ENCODE measurements around the gene HDAC11. TPM values are rescaled to one million over a fixed set of nuclear protein-coding genes. Genes with fewer than 3 reads are reported as not detected.

HDAC11 gene
- total RNA-seq, 2 experiments from 2014 or later: 1.8 to 2.0 TPM

GRCh38 chr3:13462125-13462629 is 17.9 kb upstream of the HDAC11 start:
- Mint-ChIP-seq H3K36me3 (ENCODE audit: low read depth) (no peaks in the 10 kb centered on the region), H3K27ac (no peak overlapping the region), H3K9me3 (no peaks in the 10 kb centered on the region), H3K27me3 (peaks cover 1% of the 10 kb centered on the region), H3K4me1 (ENCODE audit: low read depth) (no peaks in the 10 kb centered on the region), H3K4me3 (no peak overlapping the region)
- DNase-seq (no peak), ATAC-seq (no peak)
- CTCF ChIA-PET: interaction anchor here (0.7 to 4.3 kb wide), 24 partner anchors 9 to 370 kb away, joined by 3 to 49 read pairs (median 4); partner anchors contain the start of gene HDAC11
- intact Hi-C loops (cut with micrococcal nuclease): no loop called here
- TF ChIP-seq CTCF (IDR thresholded peaks at IDR 0.05): no peak
- POLR2A ChIA-PET: interaction anchor here (1.1 to 1.5 kb wide), 2 partner anchors 42 to 55 kb away, joined by 3 to 5 read pairs; partner anchors contain the start of gene NUP210

GRCh38 chr3:13462822-13463221 is 17.3 kb upstream of the HDAC11 start:
- H3K9me3 Mint-ChIP-seq: no peaks in the 10 kb centered on the region
- DNase-seq: no peak
- no peak for TF ChIP-seq CTCF (IDR thresholded peaks at IDR 0.05)
- H3K36me3 Mint-ChIP-seq (ENCODE audit: low read depth): no peaks in the 10 kb centered on the region
- ChIA-PET POLR2A (interaction anchor here (1.0 to 1.1 kb wide), 2 partner anchors 43 to 44 kb away, joined by 3 to 4 read pairs; partner anchors contain the start of gene NUP210), CTCF (interaction anchor here (0.8 to 4.3 kb wide), 13 partner anchors 10 to 371 kb away, joined by 3 to 49 read pairs (median 4); partner anchors contain the start of gene HDAC11)
- H3K4me3 Mint-ChIP-seq: no peak overlapping the region
- H3K4me1 Mint-ChIP-seq (ENCODE audit: low read depth): no peaks in the 10 kb centered on the region
- peaks cover 1% of the 10 kb centered on the region for H3K27me3 Mint-ChIP-seq
- no peak for ATAC-seq
- no peak overlapping the region for H3K27ac Mint-ChIP-seq
- intact Hi-C loops (cut with micrococcal nuclease): no loop called here

- ChIA-PET CTCF (interaction anchor here (0.7 to 4.3 kb wide), 9 partner anchors 8 to 372 kb away, joined by 3 to 49 read pairs (median 3); partner anchors contain the start of gene HDAC11), POLR2A (interaction anchor here (1.0 kb wide), 1 partner anchor 45 kb away, joined by 4 read pairs; no protein-coding TSS in a partner anchor)
- H3K36me3 Mint-ChIP-seq (ENCODE audit: low read depth): no peaks in the 10 kb centered on the region
- H3K27me3 Mint-ChIP-seq: peaks cover 1% of the 10 kb centered on the region
- no peaks in the 10 kb centered on the region for H3K4me1 Mint-ChIP-seq (ENCODE audit: low read depth)
- no peak overlapping the region for H3K4me3 Mint-ChIP-seq
- TF ChIP-seq CTCF (IDR thresholded peaks at IDR 0.05): no peak
- intact Hi-C loops (cut with micrococcal nuclease): no loop called here
- ATAC-seq (no peak), DNase-seq (no peak)
- no peaks in the 10 kb centered on the region for H3K9me3 Mint-ChIP-seq
- no peak overlapping the region for H3K27ac Mint-ChIP-seq
Measured at GRCh38 chr3:13463618-13464400, 16.3 kb upstream of the HDAC11 start.

- Mint-ChIP-seq H3K9me3 (no peaks in the 10 kb centered on the region), H3K4me1 (ENCODE audit: low read depth) (no peaks in the 10 kb centered on the region), H3K4me3 (no peak overlapping the region), H3K36me3 (ENCODE audit: low read depth) (no peaks in the 10 kb centered on the region), H3K27ac (no peak overlapping the region), H3K27me3 (peaks cover 1% of the 10 kb centered on the region)
- intact Hi-C loops (cut with micrococcal nuclease): no loop called here
- ChIA-PET CTCF (interaction anchor here (1.3 to 1.4 kb wide), 2 partner anchors 13 to 119 kb away, joined by 3 to 8 read pairs; no protein-coding TSS in a partner anchor), POLR2A (no interaction called here)
- TF ChIP-seq CTCF (IDR thresholded peaks at IDR 0.05): no peak
- no peak for DNase-seq
- no peak for ATAC-seq
Measured at GRCh38 chr3:13465236-13465873, 14.8 kb upstream of the HDAC11 start.

Data from activated CD8-positive, alpha-beta T cell treated with anti-CD3 and anti-CD28 coated beads for 36 hours (primary cell).